Keratinocyte (primary cell): ENCODE data around the gene DHRSX.

Source experiments
- CTCF ChIP-seq, 3 experiments: IDR thresholded peaks in 1 of 3; conservative IDR thresholded peaks in 1 of 3; optimal IDR thresholded peaks in 1 of 3; 2 replicates in 2 of 3; 3 replicates in 1 of 3; pipeline versions ENCODE3 to v1.5.1; 2011; ENCODE audit warnings: low read length in 3 of 3, mild to moderate bottlenecking in 3 of 3, moderate library complexity in 2 of 3, control low read depth in 1 of 3, inconsistent platforms in 1 of 3; ENCODE audit not compliant: insufficient read depth in 2 of 3; ENCODE audit errors: extremely low read depth in 1 of 3
- EZH2 ChIP-seq: IDR thresholded peaks from one replicate; pipeline ENCODE4 v1.6.1; 2012; ENCODE audit warnings: inconsistent platforms, mild to moderate bottlenecking, low read length, moderate library complexity

GRCh38 chrX:2471641-2472040 lies 29.1 kb downstream of the DHRSX start:
- TF ChIP-seq CTCF (optimal IDR thresholded peaks at IDR 0.05 in 1 of 3, IDR thresholded peaks at IDR 0.05 in 1 of 3, conservative IDR thresholded peaks at IDR 0.05 in 1 of 3; ENCODE audit: extremely low read depth in 1 of 3, insufficient read depth in 2 of 3, low read length in 3 of 3): no peak
- TF ChIP-seq EZH2: no peak
